ENCODE measurements around the gene NLRC5.

The NLRC5 gene

GRCh38 chr16:57019746-57020145 lies 30.4 kb downstream of the NLRC5 start:
- H3K27me3 ChIP-seq = no peaks in the 10 kb centered on the region
- no peak for DNase-seq
- no peaks in the 10 kb centered on the region for H3K9me3 ChIP-seq
- no peak overlapping the region for H3K4me3 ChIP-seq (ENCODE audit: low read depth, low read length)
- no peak for TF ChIP-seq CTCF (IDR thresholded peaks at IDR 0.05; ENCODE audit: low read depth, low read length)
- H3K36me3 ChIP-seq = no peaks in the 10 kb centered on the region
- H3K4me1 ChIP-seq = no peaks in the 10 kb centered on the region

- Histone ChIP-seq H3K36me3 (no peaks in the 10 kb centered on the region), H3K27me3 (no peaks in the 10 kb centered on the region), H3K9me3 (no peaks in the 10 kb centered on the region), H3K4me3 (ENCODE audit: low read depth, low read length) (no peak overlapping the region), H3K4me1 (no peaks in the 10 kb centered on the region)
- TF ChIP-seq CTCF (IDR thresholded peaks at IDR 0.05; ENCODE audit: low read depth, low read length) = no peak
- no peak for DNase-seq
Measured at GRCh38 chr16:57020651-57021050, 31.3 kb downstream of the NLRC5 start.

GRCh38 chr16:57021757-57022156 lies 32.4 kb downstream of the NLRC5 start:
- no peak for DNase-seq
- Histone ChIP-seq H3K36me3 (no peaks in the 10 kb centered on the region), H3K27me3 (no peaks in the 10 kb centered on the region), H3K4me1 (no peaks in the 10 kb centered on the region), H3K4me3 (ENCODE audit: low read depth, low read length) (no peak overlapping the region), H3K9me3 (no peaks in the 10 kb centered on the region)
- no peak for TF ChIP-seq CTCF (IDR thresholded peaks at IDR 0.05; ENCODE audit: low read depth, low read length)

GRCh38 chr16:57022445-57022844 lies 33.1 kb downstream of the NLRC5 start:
- no peak overlapping the region for H3K4me3 ChIP-seq (ENCODE audit: low read depth, low read length)
- H3K36me3 ChIP-seq = no peaks in the 10 kb centered on the region
- no peaks in the 10 kb centered on the region for H3K27me3 ChIP-seq
- no peaks in the 10 kb centered on the region for H3K4me1 ChIP-seq
- no peak for TF ChIP-seq CTCF (IDR thresholded peaks at IDR 0.05; ENCODE audit: low read depth, low read length)
- no peaks in the 10 kb centered on the region for H3K9me3 ChIP-seq
- no peak for DNase-seq

- no peaks in the 10 kb centered on the region for H3K27me3 ChIP-seq
- no peak for DNase-seq
- TF ChIP-seq CTCF (IDR thresholded peaks at IDR 0.05; ENCODE audit: low read depth, low read length) = no peak
- no peak overlapping the region for H3K4me3 ChIP-seq (ENCODE audit: low read depth, low read length)
- H3K36me3 ChIP-seq = no peaks in the 10 kb centered on the region
- H3K9me3 ChIP-seq = no peaks in the 10 kb centered on the region
- H3K4me1 ChIP-seq = no peaks in the 10 kb centered on the region
Measured at GRCh38 chr16:57023541-57024249, 34.3 kb downstream of the NLRC5 start.

GRCh38 chr16:57024894-57025680 lies 35.7 kb downstream of the NLRC5 start:
- H3K9me3 ChIP-seq = no peaks in the 10 kb centered on the region
- no peak overlapping the region for H3K4me3 ChIP-seq (ENCODE audit: low read depth, low read length)
- DNase-seq = no peak
- H3K27me3 ChIP-seq = no peaks in the 10 kb centered on the region
- no peaks in the 10 kb centered on the region for H3K4me1 ChIP-seq
- H3K36me3 ChIP-seq = no peaks in the 10 kb centered on the region
- TF ChIP-seq CTCF (IDR thresholded peaks at IDR 0.05; ENCODE audit: low read depth, low read length) = no peak
